SKM-1 treated with dmso at 0.1 percent for 144 hours (cell line): ENCODE data around the gene PIGR.

Experiments
- DNase-seq: peaks from one replicate; lab custom pipeline; 2025; ENCODE audit not compliant: unreplicated experiment; lab: John Stamatoyannopoulos, UW

Gene PIGR

GRCh38 chr1:206946261-206946660 lies at the start of gene PIGR:
PIGR (minus strand) TSS chr1:206946466; CDS start chr1:206940531, 5,935 bp downstream.
- no peak for DNase-seq

GRCh38 chr1:206992790-206993189 lies 46.5 kb upstream of the PIGR start:
- no peak for DNase-seq

GRCh38 chr1:206987873-206988272 lies 41.6 kb upstream of the PIGR start:
- no peak for DNase-seq

- no peak for DNase-seq
These were observed 40.6 kb upstream of the PIGR start for GRCh38 chr1:206986885-206987284.

GRCh38 chr1:206986402-206986801 lies 40.1 kb upstream of the PIGR start:
- DNase-seq, result no peak

- no peak for DNase-seq
These were observed 39.0 kb upstream of the PIGR start for GRCh38 chr1:206985162-206985749.

- DNase-seq, result peak; percentile 69
These were observed 36.0 kb upstream of the PIGR start for GRCh38 chr1:206982216-206982615.

GRCh38 chr1:206979379-206980043 lies 33.2 kb upstream of the PIGR start:
- DNase-seq, result peak; percentile 29

GRCh38 chr1:206978259-206978658 lies 32.0 kb upstream of the PIGR start:
- DNase-seq, result no peak

- no peak for DNase-seq
These were observed 29.0 kb upstream of the PIGR start for GRCh38 chr1:206975306-206975705.

- DNase-seq, result no peak
These were observed 27.9 kb upstream of the PIGR start for GRCh38 chr1:206974140-206974539.

GRCh38 chr1:206972728-206973127 lies 26.5 kb upstream of the PIGR start:
- DNase-seq, result no peak

- DNase-seq, result peak; percentile 74
These were observed 24.9 kb upstream of the PIGR start for GRCh38 chr1:206971029-206971655.

- no peak for DNase-seq
These were observed 24.2 kb upstream of the PIGR start, which contains the start of gene FCAMR for GRCh38 chr1:206970446-206970845. FCAMR (minus strand) TSS chr1:206970460; CDS start chr1:206970125, 335 bp downstream.

GRCh38 chr1:206969090-206969489 lies 22.8 kb upstream of the PIGR start:
- DNase-seq, result no peak

- peak; percentile 99 for DNase-seq
These were observed 21.0 kb upstream of the PIGR start for GRCh38 chr1:206967096-206967849.

- DNase-seq, result no peak
These were observed 19.5 kb upstream of the PIGR start for GRCh38 chr1:206965781-206966180.

GRCh38 chr1:206963740-206964139 lies 17.5 kb upstream of the PIGR start:
- DNase-seq, result no peak

GRCh38 chr1:206963119-206963712 lies 16.9 kb upstream of the PIGR start:
- DNase-seq, result no peak

- DNase-seq, result peak; percentile 82
These were observed 16.0 kb upstream of the PIGR start for GRCh38 chr1:206962272-206962671.

- DNase-seq, result no peak
These were observed 15.4 kb upstream of the PIGR start for GRCh38 chr1:206961668-206962067.
